ENCODE data around the gene CAT.

GRCh38 chr11:34407121-34407813 is 31.5 kb upstream of the CAT start:
- TF ChIP-seq CTCF (conservative IDR thresholded peaks at IDR 0.05; ENCODE audit: low read depth, low read length) (no peak), EZH2 (IDR thresholded peaks at IDR 0.05; ENCODE audit: borderline replicate concordance, low read depth, low read length, poor library complexity, severe bottlenecking) (no peak)
